SK-N-SH treated with all-trans-retinoic acid at 6 μM for 48 hours (cell line): ENCODE results near the gene KLHDC8A.

Experiments
- ATAC-seq: fragments of 200-7000 bp; cut with Tn5 transposase; 3 replicates; pipeline ENCODE4 v1.9.1; 2020; ENCODE audit warnings: mild to moderate bottlenecking, moderate library complexity
- ARNTL ChIP-seq: fragments of 450-650 bp; formaldehyde crosslinking; IDR thresholded peaks from 2 replicates; pipeline ENCODE4 v1.5.0; 2020; ENCODE audit warnings: low read depth, mild to moderate bottlenecking, moderate library complexity, borderline replicate concordance
- ZC3H10 ChIP-seq: fragments of 250-450 bp; sonication (Bioruptor Pico); IDR thresholded peaks from 2 replicates; pipeline ENCODE4 v1.5.1; 2021; ENCODE audit warnings: mild to moderate bottlenecking, moderate library complexity
- ZFP30 ChIP-seq: fragments of 450-650 bp; formaldehyde crosslinking; IDR thresholded peaks from 2 replicates; pipeline ENCODE4 v1.5.0; 2022; ENCODE audit warnings: mild to moderate bottlenecking, moderate library complexity
- ZNF565 ChIP-seq: fragments of 450-650 bp; formaldehyde crosslinking; conservative IDR thresholded peaks from 2 replicates; pipeline ENCODE4 v1.5.0; 2020; ENCODE audit warnings: low read depth, mild to moderate bottlenecking, moderate library complexity
- ZNF70 ChIP-seq: fragments of 450-650 bp; formaldehyde crosslinking; IDR thresholded peaks from 2 replicates; pipeline ENCODE4 v1.5.0; 2020; ENCODE audit warnings: mild to moderate bottlenecking, moderate library complexity
- ZNF8 ChIP-seq: fragments of 450-650 bp; formaldehyde crosslinking; IDR thresholded peaks from 2 replicates; pipeline ENCODE4 v1.5.0; 2020; ENCODE audit warnings: mild to moderate bottlenecking, moderate library complexity

KLHDC8A gene

DNA sequence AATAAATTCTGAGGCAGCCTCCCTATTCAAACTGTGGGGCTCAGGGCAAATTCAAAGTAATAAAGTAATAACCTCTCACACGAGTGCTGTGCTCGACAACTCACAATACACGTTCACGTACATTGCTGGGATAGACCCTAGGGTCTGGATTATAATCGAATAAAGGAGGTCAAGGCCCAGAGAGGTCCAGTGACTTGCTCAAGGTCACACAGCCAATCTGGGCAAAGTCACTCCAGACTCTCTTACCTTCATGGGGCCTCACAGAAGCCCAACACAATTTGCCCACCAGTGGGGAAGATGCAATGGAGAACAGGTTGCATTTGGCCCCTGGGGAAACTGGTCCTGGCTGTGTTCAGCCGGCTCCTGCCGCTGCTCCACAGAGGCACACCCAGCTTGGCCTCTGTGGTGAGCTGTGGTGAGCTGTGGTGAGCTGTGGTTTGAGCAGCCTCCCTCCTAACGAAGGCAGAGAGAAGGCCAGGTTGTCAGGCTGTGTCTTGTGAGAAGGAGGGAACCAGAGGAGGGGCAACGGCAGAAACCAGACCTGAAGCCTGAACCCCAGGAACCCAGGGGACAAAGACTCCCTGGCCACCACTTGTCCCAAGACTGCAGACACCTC is 70.3 kb downstream of the KLHDC8A start:
- no peak for ATAC-seq
- TF ChIP-seq ARNTL (no peak), ZC3H10 (no peak), ZFP30 (no peak), ZNF70 (CRISPR knock-in tag) (no peak), ZNF8 (no peak), ZNF565 (CRISPR knock-in tag) (no peak)
